Liver (tissue), 9 donors: Measurements from ENCODE around the gene CASTOR1. TPM values are rescaled to one million over a fixed set of nuclear protein-coding genes. Genes with fewer than 3 reads are reported as not detected.

ENCODE experiments used
- DNase-seq: peaks from one replicate; pipeline ENCODE4 v3.0.0-alpha.2; 2017; ENCODE audit warnings: low spot score
- H3K27ac ChIP-seq, 2 donors: one replicate each; pipeline ENCODE4 v1.7.0; 2013; ENCODE audit warnings: inconsistent platforms in 2 of 2, low read length in 2 of 2, control low read depth in 1 of 2, low read depth in 1 of 2, mild to moderate bottlenecking in 1 of 2
- H3K27me3 ChIP-seq, 4 donors: one replicate each; pipeline versions ENCODE4 v1.6.1 to v1.7.0; 2013; ENCODE audit warnings: low read length in 3 of 4, inconsistent platforms in 1 of 4, mild to moderate bottlenecking in 1 of 4, moderate library complexity in 1 of 4; ENCODE audit not compliant: control insufficient read depth in 4 of 4, insufficient read depth in 4 of 4
- H3K36me3 ChIP-seq, 4 donors: one replicate each; pipeline versions ENCODE4 v1.6.1 to v1.7.0; 2013; ENCODE audit warnings: low read length in 3 of 4, mild to moderate bottlenecking in 3 of 4, low read depth in 1 of 4, moderate library complexity in 1 of 4; ENCODE audit not compliant: control insufficient read depth in 4 of 4, insufficient read depth in 3 of 4
- H3K4me1 ChIP-seq, 4 donors: one replicate each; pipeline versions ENCODE4 v1.6.1 to v1.7.0; 2013; ENCODE audit warnings: low read length in 3 of 4, mild to moderate bottlenecking in 3 of 4, moderate library complexity in 1 of 4; ENCODE audit not compliant: control insufficient read depth in 4 of 4, insufficient read depth in 4 of 4
- H3K4me3 ChIP-seq, 3 donors: one replicate each; pipeline versions ENCODE4 v1.6.1 to v1.7.0; 2013; ENCODE audit warnings: low read length in 3 of 3, control low read depth in 1 of 3, low read depth in 1 of 3, mild to moderate bottlenecking in 1 of 3
- H3K9ac ChIP-seq, 2 donors: one replicate each; pipeline ENCODE4 v1.7.0; 2013; ENCODE audit warnings: low read length in 2 of 2, mild to moderate bottlenecking in 2 of 2, moderate library complexity in 2 of 2, control low read depth in 1 of 2, low read depth in 1 of 2
- H3K9me3 ChIP-seq, 4 donors: one replicate each; pipeline versions ENCODE4 v1.6.1 to v1.7.0; 2013; ENCODE audit warnings: low read length in 3 of 4; ENCODE audit not compliant: control insufficient read depth in 4 of 4
- EGR1 ChIP-seq, 2 donors: IDR thresholded peaks; 2 replicates each; pipeline ENCODE4 v1.6.1; 2016 to 2018; ENCODE audit warnings: antibody characterized with exemption in 2 of 2, low read depth in 2 of 2
- FOXA1 ChIP-seq: IDR thresholded peaks from 2 replicates; pipeline ENCODE4 v1.6.1; 2016; ENCODE audit warnings: antibody characterized with exemption
- FOXA2 ChIP-seq: IDR thresholded peaks from 2 replicates; pipeline ENCODE4 v1.6.1; 2016; ENCODE audit warnings: antibody characterized with exemption
- GABPA ChIP-seq, 2 donors: IDR thresholded peaks in 1 of 2; conservative IDR thresholded peaks in 1 of 2; 2 replicates each; pipeline ENCODE4 v1.6.1; 2016; ENCODE audit warnings: antibody characterized with exemption in 2 of 2, mild to moderate bottlenecking in 1 of 2, moderate library complexity in 1 of 2
- HNF4G ChIP-seq: IDR thresholded peaks from 2 replicates; pipeline ENCODE4 v1.6.1; 2016; ENCODE audit warnings: antibody characterized with exemption
- JUND ChIP-seq, 2 donors: IDR thresholded peaks; 2 replicates each; pipeline ENCODE4 v1.6.1; 2016; ENCODE audit warnings: antibody characterized with exemption in 2 of 2
- NR2F2 ChIP-seq: IDR thresholded peaks from 2 replicates; pipeline ENCODE4 v1.6.1; 2016; ENCODE audit warnings: antibody characterized with exemption
- RXRA ChIP-seq, 2 donors: IDR thresholded peaks; 2 replicates each; pipeline ENCODE4 v1.6.1; 2017 to 2018; ENCODE audit warnings: antibody characterized with exemption in 2 of 2, mild to moderate bottlenecking in 1 of 2
- TAF1 ChIP-seq: conservative IDR thresholded peaks from 2 replicates; pipeline ENCODE4 v1.6.1; 2016; ENCODE audit warnings: antibody characterized with exemption, mild to moderate bottlenecking
- WGBS: extraction: QIAGEN DNeasy Blood & Tissue Kit; methylation state at CpG from one replicate; pipeline ENCODE4 v1.1.7; 2013; 5-methylcytosine and 5-hydroxymethylcytosine counted together
- polyA plus RNA-seq, 2 donors: library from polyadenylated mRNA; stranded (reverse) in 1 of 2; unstranded in 1 of 2; fragments of 200-250 nt in 1 of 2; fragments of >200 nt in 1 of 2; fragmentation: Nextera tagmentation in 1 of 2; extraction: Ambion mirVana in 1 of 2; gene quantifications; one replicate each; pipeline versions ENCODE4 v1.2.1 to v1.2.3, GENCODE V29; 2013 to 2015
- total RNA-seq, 2 donors: library from RNA; depleted of rRNA; stranded (reverse); fragments of >200 nt; gene quantifications; one replicate each; pipeline ENCODE4 v1.2.3, GENCODE V29; 2014
- TF ChIP-seq, protein P1 (sequence below): IDR thresholded peaks from 2 replicates; pipeline ENCODE4 v1.6.1; 2016; ENCODE audit warnings: antibody characterized with exemption
- TF ChIP-seq, protein P2 (sequence below): IDR thresholded peaks from 2 replicates; pipeline ENCODE4 v1.6.1; 2016; ENCODE audit warnings: antibody characterized with exemption
- TF ChIP-seq, protein P3 (sequence below): fragments of 150-350 bp; IDR thresholded peaks from 2 replicates; pipeline ENCODE4 v1.5.1; 2017; ENCODE audit warnings: improper control_type of control experiment, low read depth, low read length; ENCODE audit not compliant: missing input control
- donor health status: healthy.
- donor health status: healthy.
- donor health status: healthy.
- donor health status: healthy.
- donor health status: healthy.

Gene CASTOR1
- total and polyA plus RNA-seq, 4 donors = 1.8 to 5.4 (median 2.4) TPM

DNA sequence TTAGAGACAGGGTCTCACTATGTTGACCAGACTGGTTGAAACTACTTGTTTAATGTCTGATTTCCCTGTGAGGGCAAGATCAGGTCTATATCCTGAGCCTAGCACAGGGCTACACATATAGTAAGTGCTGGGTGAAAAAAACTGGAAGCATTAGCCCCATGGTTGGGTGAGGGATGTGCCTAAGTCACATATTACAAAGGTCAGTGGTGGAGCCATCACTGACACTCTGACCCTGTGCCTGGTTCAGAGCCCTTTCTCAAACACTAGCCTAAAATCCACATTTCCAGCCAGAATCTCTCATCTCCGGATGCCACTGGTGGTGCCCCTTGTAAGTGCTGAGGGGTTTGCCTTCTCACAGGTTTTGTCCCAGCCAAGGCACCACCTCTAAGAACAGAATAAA is 28.5 kb upstream of the CASTOR1 start (continued):
- TF ChIP-seq GABPA (IDR thresholded peaks at IDR 0.05 in 1 of 2, conservative IDR thresholded peaks at IDR 0.05 in 1 of 2) = no peak
- TF ChIP-seq RXRA (IDR thresholded peaks at IDR 0.05) = peak; percentile 81 to 84
- TF ChIP-seq, protein P1, sequence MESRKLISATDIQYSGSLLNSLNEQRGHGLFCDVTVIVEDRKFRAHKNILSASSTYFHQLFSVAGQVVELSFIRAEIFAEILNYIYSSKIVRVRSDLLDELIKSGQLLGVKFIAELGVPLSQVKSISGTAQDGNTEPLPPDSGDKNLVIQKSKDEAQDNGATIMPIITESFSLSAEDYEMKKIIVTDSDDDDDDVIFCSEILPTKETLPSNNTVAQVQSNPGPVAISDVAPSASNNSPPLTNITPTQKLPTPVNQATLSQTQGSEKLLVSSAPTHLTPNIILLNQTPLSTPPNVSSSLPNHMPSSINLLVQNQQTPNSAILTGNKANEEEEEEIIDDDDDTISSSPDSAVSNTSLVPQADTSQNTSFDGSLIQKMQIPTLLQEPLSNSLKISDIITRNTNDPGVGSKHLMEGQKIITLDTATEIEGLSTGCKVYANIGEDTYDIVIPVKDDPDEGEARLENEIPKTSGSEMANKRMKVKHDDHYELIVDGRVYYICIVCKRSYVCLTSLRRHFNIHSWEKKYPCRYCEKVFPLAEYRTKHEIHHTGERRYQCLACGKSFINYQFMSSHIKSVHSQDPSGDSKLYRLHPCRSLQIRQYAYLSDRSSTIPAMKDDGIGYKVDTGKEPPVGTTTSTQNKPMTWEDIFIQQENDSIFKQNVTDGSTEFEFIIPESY = no peak
- no peak for TF ChIP-seq FOXA1
- TF ChIP-seq JUND (IDR thresholded peaks at IDR 0.05) = no peak
- TF ChIP-seq EGR1 (IDR thresholded peaks at IDR 0.05; ENCODE audit: low read depth in 2 of 2) = peak in 1 of 2 donors; percentile 19
- no peak for TF ChIP-seq NR2F2
- no peak for TF ChIP-seq FOXA2

DNA sequence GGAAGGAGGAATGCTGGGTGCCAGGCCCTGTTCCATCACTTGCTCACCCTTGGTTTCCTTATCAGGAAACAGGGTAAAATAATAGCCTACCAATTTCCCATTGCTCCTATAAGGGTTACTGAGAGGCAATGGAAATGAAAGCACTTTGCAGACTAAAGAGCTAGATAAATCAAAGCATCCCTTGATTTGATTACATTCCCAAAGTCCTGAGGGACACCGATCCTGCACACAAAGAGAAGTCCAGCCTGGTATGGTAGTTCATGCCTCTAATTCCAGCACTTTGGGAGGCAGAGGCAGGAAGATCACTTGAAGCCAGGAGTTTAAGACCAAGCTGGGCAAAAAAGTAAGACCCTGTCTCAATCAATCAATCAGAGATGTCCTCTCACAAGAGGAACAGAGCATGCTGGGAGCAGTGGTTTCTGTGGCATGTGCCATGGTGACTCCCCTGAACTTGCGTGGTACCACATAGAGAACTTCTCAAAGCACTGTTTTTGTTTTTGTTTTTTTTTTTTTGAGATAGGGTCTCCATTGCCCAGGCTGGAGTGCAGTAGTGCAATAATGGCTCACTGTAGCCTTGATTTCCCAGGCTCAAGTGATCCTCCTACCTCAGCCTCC is 26.8 kb upstream of the CASTOR1 start:
- no peak for TF ChIP-seq TAF1
- TF ChIP-seq, protein P2, sequence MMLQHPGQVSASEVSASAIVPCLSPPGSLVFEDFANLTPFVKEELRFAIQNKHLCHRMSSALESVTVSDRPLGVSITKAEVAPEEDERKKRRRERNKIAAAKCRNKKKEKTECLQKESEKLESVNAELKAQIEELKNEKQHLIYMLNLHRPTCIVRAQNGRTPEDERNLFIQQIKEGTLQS = no peak
- TF ChIP-seq NR2F2 = no peak
- no peak for TF ChIP-seq GABPA (IDR thresholded peaks at IDR 0.05 in 1 of 2, conservative IDR thresholded peaks at IDR 0.05 in 1 of 2)
- peaks cover 0 to 2% (median 1%) of the 10 kb centered on the region in 4 donors for H3K36me3 ChIP-seq
- WGBS = 88% methylated on average over 2 of the region's 2 CpGs
- DNase-seq = no peak
- H3K4me1 ChIP-seq = peaks cover 18 to 69% (median 45%) of the 10 kb centered on the region in 4 donors
- H3K9ac ChIP-seq = no peak overlapping the region
- H3K4me3 ChIP-seq = no peak overlapping the region
- H3K27ac ChIP-seq = peak overlapping the region; percentile 75 to 89
- H3K27me3 ChIP-seq = no peaks in the 10 kb centered on the region
- no peaks in the 10 kb centered on the region for H3K9me3 ChIP-seq

DNA sequence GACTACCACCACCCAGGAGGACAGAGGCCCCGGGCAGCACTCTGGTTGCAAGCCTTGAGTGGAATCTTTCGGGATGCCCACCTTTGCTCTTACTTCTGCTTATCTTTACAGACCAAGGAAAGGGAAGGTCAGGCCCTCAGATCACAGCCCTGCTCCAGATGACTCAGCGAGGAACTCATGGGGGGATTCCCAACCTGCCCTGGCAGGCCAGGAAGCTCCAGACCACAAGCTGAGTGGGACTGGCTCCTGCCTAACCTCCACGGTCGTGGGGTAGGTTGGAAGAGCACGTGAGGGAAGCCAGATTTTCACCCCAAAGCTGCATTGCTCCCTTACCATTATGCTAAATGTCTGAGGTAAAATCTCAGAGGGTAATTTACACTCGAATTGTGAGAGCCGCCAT is 25.6 kb upstream of the CASTOR1 start:
- H3K9ac ChIP-seq = no peak overlapping the region
- peaks cover 27 to 76% (median 47%) of the 10 kb centered on the region in 4 donors for H3K4me1 ChIP-seq
- H3K4me3 ChIP-seq = no peak overlapping the region
- no peaks in the 10 kb centered on the region for H3K9me3 ChIP-seq
- H3K27ac ChIP-seq = no peak overlapping the region
- no peak for DNase-seq
- peaks cover 0 to 2% (median 1%) of the 10 kb centered on the region in 4 donors for H3K36me3 ChIP-seq
- TF ChIP-seq, protein P3, sequence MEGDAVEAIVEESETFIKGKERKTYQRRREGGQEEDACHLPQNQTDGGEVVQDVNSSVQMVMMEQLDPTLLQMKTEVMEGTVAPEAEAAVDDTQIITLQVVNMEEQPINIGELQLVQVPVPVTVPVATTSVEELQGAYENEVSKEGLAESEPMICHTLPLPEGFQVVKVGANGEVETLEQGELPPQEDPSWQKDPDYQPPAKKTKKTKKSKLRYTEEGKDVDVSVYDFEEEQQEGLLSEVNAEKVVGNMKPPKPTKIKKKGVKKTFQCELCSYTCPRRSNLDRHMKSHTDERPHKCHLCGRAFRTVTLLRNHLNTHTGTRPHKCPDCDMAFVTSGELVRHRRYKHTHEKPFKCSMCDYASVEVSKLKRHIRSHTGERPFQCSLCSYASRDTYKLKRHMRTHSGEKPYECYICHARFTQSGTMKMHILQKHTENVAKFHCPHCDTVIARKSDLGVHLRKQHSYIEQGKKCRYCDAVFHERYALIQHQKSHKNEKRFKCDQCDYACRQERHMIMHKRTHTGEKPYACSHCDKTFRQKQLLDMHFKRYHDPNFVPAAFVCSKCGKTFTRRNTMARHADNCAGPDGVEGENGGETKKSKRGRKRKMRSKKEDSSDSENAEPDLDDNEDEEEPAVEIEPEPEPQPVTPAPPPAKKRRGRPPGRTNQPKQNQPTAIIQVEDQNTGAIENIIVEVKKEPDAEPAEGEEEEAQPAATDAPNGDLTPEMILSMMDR = no peak
- TF ChIP-seq GABPA (IDR thresholded peaks at IDR 0.05 in 1 of 2, conservative IDR thresholded peaks at IDR 0.05 in 1 of 2) = no peak
- TF ChIP-seq HNF4G = no peak
- TF ChIP-seq FOXA2 = no peak
- H3K27me3 ChIP-seq = no peaks in the 10 kb centered on the region
- WGBS = 84% methylated on average over 8 of the region's 8 CpGs
